Ammon's horn (tissue), 1 donor: ENCODE results near the gene BRS3.

ENCODE experiments used
- DNase-seq: peaks from one replicate; pipeline ENCODE4 v3.0.0-alpha.2; 2016; ENCODE audit warnings: low spot score

The BRS3 gene

DNA sequence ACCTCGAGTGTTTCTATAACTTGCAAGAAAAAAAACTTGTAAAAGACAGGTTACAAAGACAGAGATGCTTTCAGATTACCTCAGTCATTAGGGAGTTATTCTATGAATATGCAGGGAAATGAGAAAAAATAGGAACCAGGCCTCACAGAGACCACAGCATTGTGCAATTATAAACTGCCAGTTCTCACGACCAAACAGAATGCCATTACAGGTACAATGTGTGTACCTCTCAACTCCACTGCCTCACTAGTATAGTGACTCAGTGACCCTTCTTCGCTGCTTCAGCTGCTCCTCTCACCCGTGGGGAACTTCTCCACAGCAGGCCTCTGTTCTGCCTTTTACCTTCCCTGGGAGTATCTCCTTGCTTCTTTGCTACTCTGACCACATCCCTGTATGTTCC is 7.3 kb downstream of the BRS3 start:
- DNase-seq, result no peak

GRCh38 chrX:136496186-136496763 is 8.5 kb downstream of the BRS3 start:
- no peak for DNase-seq

GRCh38 chrX:136496764-136497555 is 9.2 kb downstream of the BRS3 start:
- peak; percentile 72 for DNase-seq

- DNase-seq, result no peak
Observed at GRCh38 chrX:136497556-136498052, 9.9 kb downstream of the BRS3 start, which contains the start of gene HTATSF1. HTATSF1 (plus strand) TSS chrX:136497592; CDS start chrX:136497685, 93 bp downstream.

DNA sequence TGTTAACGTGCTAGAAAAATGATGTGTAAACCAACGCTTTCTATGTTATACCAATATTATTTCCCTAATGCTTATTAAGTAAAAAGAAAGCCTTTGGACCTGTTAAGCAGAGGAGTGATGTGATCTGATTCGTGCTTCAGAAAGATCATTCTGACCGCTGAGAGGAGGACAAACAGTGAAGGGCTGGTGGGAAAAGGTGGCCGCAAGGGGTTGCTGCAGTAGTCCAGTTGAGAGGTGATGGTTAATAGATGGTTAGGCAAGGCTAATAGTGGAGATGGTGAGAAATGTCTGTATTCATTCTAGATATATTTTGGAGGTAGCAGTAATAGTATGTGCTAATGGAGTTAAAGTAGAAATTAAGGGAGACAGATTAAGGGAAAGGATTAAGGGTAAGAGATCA is 31.3 kb downstream of the BRS3 start:
- no peak for DNase-seq

DNA sequence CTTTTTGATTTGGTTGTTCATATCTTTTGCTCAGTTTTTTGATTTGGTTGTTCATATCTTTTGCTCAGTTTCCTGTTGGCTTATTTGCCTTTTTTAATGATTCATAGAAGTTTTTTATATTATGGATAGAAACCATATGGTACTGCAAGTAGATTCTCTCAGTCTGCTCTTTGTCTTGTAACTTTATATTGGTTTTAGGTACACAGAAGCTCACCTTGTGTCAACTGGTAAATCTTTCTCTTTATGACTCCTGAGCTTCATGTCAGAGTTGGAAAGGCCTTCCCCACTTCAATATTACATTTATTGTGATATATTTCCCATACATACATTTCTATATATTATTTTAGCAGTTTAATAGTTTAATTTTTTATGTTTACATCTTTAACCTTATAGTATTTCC is 36.0 kb downstream of the BRS3 start:
- DNase-seq, result no peak

DNA sequence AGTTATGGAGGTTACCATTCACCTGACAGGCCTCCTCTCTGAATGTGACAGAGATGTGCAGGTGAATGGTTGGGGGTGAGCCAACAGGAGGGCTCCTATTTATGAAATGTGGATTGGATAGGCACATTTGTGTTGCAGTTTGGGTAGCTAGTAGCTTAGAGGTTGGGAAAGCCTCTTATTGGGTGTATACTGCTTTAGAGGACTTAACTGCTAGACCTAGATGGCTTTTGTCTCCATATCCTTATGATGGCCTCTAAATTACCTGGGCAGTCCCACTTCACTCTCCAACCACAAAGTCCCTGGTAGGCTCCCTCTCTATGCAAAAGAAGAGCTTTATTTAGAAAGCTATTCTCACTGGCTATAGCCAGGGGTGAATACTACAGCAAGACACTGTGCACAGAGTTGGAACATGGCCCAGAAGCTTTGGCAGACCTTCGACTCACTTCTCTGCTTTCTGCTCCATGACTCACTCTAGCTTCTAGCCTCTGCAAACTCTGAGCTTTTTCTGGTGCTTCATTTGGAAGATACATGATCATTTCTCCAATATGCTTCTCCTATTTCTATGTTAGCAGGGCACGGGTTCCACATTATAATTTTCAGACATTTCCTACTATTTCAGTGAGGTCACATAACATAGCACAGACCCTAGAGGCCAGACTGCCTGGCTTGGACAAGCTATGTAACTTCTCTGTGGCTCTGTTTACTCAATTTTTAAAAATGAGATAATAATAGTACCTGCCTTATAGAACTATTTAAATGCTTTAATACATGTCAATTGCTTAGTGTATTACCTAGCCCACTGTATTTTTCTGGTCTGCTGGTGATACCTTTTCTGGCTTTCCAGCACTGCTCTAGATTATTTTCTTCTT is 38.2 kb downstream of the BRS3 start:
- peak; percentile 70 for DNase-seq

- DNase-seq, result no peak
Observed at GRCh38 chrX:136528645-136529315, 41.0 kb downstream of the BRS3 start.

DNA sequence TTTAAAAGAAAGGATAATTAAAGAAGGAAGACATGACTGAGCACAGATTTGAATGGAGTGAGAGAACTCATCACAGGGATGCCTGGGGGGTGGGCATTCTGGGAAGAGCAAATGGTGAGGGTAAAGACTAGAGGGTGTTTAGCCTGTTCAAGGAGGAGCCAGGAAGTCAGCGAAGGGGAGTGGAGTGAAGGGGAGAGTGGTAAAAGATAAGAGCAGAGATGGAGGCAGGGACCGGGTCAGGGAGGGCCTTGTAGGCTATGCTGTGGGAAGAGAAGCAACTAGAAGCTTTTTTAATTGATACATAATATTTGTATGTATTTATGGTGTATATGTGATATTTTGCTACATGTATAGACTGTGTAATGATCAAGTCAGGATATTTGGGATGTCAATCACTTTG is 42.0 kb downstream of the BRS3 start:
- DNase-seq, result no peak

- DNase-seq, result no peak
Observed at GRCh38 chrX:136531951-136532350, 44.2 kb downstream of the BRS3 start, which contains the start of gene VGLL1. VGLL1 (plus strand) TSS chrX:136532215; CDS start chrX:136536021, 3,806 bp downstream.

DNA sequence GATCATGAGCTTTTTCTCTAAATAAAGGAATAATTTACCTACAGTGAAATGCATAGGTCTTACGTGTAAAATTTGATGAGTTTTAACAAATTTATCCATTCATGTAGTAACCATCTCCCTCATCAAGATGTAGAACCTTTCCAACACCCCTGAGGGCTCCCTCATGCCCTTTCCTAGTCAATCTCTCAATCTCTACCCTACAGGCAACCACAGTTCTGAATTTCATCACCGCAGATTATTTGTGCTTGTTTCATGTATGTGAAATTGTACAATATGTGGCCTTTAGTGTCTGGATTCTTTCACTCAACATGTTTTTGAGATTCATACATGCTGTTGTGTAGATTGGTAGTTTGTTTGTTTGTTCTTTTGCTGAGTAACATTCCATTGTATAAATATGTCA is 46.4 kb downstream of the BRS3 start:
- DNase-seq, result no peak

- no peak for DNase-seq
Observed at GRCh38 chrX:136538811-136539210, 51.1 kb downstream of the BRS3 start.

DNA sequence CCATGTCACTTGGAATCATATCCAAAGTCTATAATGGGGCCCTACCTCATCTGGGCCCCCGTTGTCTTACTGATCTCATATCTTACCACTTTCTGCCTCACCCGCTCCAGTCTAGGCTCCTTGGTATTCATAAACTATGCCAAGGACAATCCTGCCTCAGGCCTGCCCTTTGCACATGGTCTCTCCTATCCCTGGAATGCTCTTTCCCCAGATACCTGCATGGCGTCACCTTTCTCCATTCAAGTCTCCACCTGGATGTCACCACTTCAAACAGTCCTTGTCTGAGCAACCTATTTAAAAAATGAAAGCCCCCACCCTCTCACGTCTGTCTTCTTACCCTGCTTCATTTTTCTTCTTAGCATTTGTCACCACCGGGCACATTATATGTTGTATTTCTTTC is 52.5 kb downstream of the BRS3 start:
- no peak for DNase-seq

DNA sequence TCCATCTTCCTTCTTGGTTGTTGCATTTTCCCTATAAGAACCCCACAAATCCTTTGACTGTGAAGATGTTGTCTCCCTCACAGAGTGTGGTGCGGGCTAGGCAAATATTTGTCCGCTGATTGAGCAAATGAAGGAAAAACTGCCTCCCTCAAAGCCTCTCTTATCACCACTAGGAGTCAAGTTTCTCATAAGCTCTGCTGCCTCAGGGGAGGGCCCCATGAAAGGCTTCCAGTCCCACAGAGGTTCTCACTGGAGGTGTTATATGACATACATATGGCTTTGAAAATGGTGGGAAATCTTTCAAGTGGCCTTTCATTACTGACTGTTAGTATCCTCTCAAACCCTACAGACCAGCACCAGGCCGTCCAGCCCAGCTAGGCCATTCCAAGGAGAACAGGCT is 53.5 kb downstream of the BRS3 start:
- no peak for DNase-seq

GRCh38 chrX:136542281-136542680 is 54.5 kb downstream of the BRS3 start:
- no peak for DNase-seq
